Fibroblast of mammary gland (primary cell): ENCODE data around the gene NDUFS3.
A peak's percentile ranks its signal among the peaks of the same experiment; 100 is the strongest.

Experiments used
- DNase-seq: peaks from one replicate; pipeline ENCODE4 v3.0.0-alpha.2; 2010; ENCODE audit warnings: low read depth
- H3K4me3 ChIP-seq: 2 replicates; pipeline ENCODE4 v1.5.1; 2011; ENCODE audit warnings: low read depth, mild to moderate bottlenecking, low read length, moderate library complexity; ENCODE audit not compliant: control insufficient read depth
- TF ChIP-seq, protein P1 (sequence below): conservative IDR thresholded peaks from 2 replicates; pipeline ENCODE4 v1.5.1; 2011; ENCODE audit warnings: low read depth, low read length, inconsistent platforms; ENCODE audit not compliant: control insufficient read depth, insufficient read depth

The NDUFS3 gene

DNA sequence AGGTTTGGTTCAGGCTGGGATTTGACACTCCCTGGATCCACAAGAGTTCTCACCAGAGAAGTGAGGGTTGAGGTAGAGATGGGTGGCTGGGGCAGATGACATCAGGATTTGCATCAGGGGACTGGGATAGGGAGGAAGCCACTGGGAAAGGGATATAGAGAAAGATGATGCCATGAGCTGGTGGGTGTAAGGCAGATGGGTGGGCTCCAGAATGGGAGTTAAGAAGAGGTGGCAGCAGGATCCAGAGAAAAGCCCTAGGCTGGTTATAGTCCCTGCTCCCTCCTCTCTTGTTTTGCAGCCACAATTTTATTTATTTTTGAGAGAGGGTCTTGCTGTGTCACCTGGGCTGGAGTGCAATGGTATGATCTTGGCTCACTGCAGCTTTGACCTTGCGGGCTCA, 17.1 kb downstream of the NDUFS3 start:
- TF ChIP-seq, protein P1, sequence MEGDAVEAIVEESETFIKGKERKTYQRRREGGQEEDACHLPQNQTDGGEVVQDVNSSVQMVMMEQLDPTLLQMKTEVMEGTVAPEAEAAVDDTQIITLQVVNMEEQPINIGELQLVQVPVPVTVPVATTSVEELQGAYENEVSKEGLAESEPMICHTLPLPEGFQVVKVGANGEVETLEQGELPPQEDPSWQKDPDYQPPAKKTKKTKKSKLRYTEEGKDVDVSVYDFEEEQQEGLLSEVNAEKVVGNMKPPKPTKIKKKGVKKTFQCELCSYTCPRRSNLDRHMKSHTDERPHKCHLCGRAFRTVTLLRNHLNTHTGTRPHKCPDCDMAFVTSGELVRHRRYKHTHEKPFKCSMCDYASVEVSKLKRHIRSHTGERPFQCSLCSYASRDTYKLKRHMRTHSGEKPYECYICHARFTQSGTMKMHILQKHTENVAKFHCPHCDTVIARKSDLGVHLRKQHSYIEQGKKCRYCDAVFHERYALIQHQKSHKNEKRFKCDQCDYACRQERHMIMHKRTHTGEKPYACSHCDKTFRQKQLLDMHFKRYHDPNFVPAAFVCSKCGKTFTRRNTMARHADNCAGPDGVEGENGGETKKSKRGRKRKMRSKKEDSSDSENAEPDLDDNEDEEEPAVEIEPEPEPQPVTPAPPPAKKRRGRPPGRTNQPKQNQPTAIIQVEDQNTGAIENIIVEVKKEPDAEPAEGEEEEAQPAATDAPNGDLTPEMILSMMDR: no peak
- no peak for DNase-seq
- no peak overlapping the region for H3K4me3 ChIP-seq

- TF ChIP-seq, protein P1: no peak
- DNase-seq: no peak
- H3K4me3 ChIP-seq: no peak overlapping the region
Observed at GRCh38 chr11:47599902-47600301, 21.0 kb downstream of the NDUFS3 start.

GRCh38 chr11:47603295-47603694, 24.4 kb downstream of the NDUFS3 start:
- H3K4me3 ChIP-seq: no peak overlapping the region
- TF ChIP-seq, protein P1: no peak
- DNase-seq: no peak

DNA sequence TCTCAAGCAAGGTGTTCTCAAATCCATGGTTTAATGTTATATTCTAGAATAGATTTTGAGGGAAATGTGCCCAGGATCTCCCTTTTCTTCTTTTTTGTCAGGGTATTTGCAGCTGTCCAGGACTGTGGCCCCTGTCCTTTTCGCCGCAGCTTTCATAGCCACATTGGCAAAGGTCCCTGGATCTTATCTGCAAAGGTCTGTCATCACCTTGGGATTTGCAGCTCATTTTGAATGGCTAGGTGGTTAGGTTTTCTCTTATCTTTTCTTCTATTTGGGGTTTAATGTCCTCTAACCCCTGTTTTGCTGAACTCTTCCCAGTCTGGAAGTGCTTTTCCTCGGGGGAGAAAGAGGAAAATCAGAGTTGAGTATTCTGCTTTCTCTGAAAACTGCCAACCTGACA, 27.0 kb downstream of the NDUFS3 start:
- TF ChIP-seq, protein P1: no peak
- no peak overlapping the region for H3K4me3 ChIP-seq
- DNase-seq: no peak

DNA sequence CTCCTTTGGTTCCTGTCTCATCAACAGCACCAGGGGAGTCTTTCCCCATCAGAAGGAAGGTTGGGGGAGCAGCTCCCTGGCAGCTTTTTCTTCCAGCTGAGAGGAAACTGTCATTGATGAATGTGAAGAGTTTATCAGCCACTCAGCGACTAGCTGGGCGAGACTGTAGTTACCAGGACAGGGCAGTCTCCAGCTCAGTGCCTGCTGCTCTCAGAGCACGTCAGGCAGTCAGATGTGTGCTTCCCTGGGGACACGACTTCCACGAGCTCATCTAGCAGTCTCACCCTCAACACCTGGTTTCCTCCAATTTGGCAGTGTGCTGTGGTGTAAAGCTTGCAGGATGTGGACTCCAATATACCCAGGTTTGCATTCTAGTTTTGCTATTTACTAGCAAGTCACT, 27.9 kb downstream of the NDUFS3 start:
- peak; percentile 89 for DNase-seq
- TF ChIP-seq, protein P1: no peak

DNA sequence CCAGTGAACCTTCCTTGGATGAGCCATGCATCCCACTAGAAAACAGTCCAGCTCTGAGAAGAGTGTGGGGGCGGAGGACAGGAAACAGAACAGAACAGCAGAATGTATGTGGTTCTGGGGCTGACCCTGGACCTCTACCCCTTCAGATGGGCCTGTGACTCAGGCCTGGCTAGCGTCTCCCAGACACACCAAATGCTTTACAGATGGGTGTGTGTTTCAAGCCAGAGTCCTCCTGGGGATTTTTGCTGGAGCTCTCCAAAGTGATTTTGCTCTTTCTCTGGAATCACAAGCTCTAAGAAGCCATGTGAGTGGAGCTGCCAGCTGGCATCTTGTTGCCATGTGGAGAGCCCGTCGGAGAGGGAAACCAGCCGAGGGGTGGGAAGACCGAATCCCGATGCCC, 28.5 kb downstream of the NDUFS3 start:
- no peak overlapping the region for H3K4me3 ChIP-seq
- DNase-seq: peak; percentile 99
- TF ChIP-seq, protein P1: no peak

More for the DNA sequence above, 27.9 kb downstream of the NDUFS3 start:
- H3K4me3 ChIP-seq: no peak overlapping the region

DNA sequence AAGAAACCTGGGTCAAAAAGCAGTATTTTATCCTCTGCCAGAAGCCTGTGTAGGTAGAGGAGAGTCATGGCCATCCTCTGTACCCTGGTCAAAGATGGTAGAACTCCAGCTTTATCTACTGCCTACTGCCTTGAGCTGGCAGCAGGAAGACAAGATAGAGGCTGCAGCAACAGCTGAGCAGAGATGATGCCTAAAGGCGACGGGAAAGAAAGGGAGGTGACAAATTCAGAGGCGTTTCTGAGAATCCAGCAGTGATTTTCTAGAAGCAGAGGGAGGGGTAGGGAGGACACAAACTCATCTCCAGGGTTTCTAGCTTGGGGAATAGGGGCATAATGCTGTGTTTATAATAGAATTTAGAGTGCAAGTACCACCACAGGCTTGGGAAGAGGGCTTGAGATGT, 30.8 kb downstream of the NDUFS3 start:
- DNase-seq: no peak
- no peak overlapping the region for H3K4me3 ChIP-seq
- TF ChIP-seq, protein P1: no peak
